Endothelial cell of umbilical vein (primary cell): ENCODE measurements around the gene POSTN. TPM values are rescaled to one million over a fixed set of nuclear protein-coding genes. Genes with fewer than 3 reads are reported as not detected.

Source experiments
- BruUV-seq: library from RNA; stranded (reverse); fragments of 400-500 nt; replicated peaks from 2 replicates; lab custom pipeline; 2021; lab: Mats Ljungman, UMichigan
- CTCF ChIA-PET: fragments of 300-600, 350-600 bp; sonication (Branson Sonifier 250); formaldehyde crosslinking; loops from one replicate; lab custom pipeline; 2021; ENCODE audit warnings: antibody characterized with exemption, inconsistent platforms; lab: Charles Lee
- POLR2A ChIA-PET: fragments of 300-600, 350-600 bp; sonication (Branson Sonifier 250); formaldehyde crosslinking; loops from one replicate; lab custom pipeline; 2021; ENCODE audit warnings: antibody characterized with exemption, inconsistent platforms; lab: Charles Lee
- DNase-seq: peaks from one replicate; pipeline ENCODE4 v3.0.0-alpha.2; 2011; ENCODE audit warnings: low read depth, low spot score
- FAIRE-seq: peaks from 2 replicates; lab custom pipeline; 2011; peaks lifted over from hg19 to GRCh38; lab: Jason Lieb, UNC
- H2AFZ ChIP-seq: 2 replicates; pipeline ENCODE4 v1.6.0; 2012; ENCODE audit warnings: low read depth, low read length, control low read depth, inconsistent platforms
- H3K27ac ChIP-seq: 2 replicates; pipeline ENCODE4 v1.5.1; 2011; ENCODE audit warnings: low read depth, mild to moderate bottlenecking, control low read depth, low read length, moderate library complexity; ENCODE audit not compliant: insufficient read depth
- H3K27me3 ChIP-seq, 2 experiments: 2 replicates each; pipeline versions ENCODE4 v1.6.0 to v1.6.1; 2011; ENCODE audit warnings: low read length in 2 of 2, mixed read lengths in 1 of 2; ENCODE audit not compliant: control insufficient read depth in 2 of 2, insufficient read depth in 2 of 2
- H3K36me3 ChIP-seq, 2 experiments: 2 replicates in 1 of 2; 3 replicates in 1 of 2; pipeline ENCODE4 v1.5.1; 2011; ENCODE audit warnings: low read length in 2 of 2, mild to moderate bottlenecking in 1 of 2, moderate library complexity in 1 of 2; ENCODE audit not compliant: control insufficient read depth in 2 of 2, insufficient read depth in 2 of 2; ENCODE audit errors: extremely low read depth in 1 of 2
- H3K4me1 ChIP-seq: 3 replicates; pipeline ENCODE4 v1.5.1; 2011; ENCODE audit warnings: mild to moderate bottlenecking, low read length; ENCODE audit not compliant: control insufficient read depth, insufficient read depth; ENCODE audit errors: extremely low read depth
- H3K4me2 ChIP-seq: 2 replicates; pipeline ENCODE4 v1.6.1; 2011; ENCODE audit warnings: low read length, control low read depth, mixed read lengths; ENCODE audit not compliant: insufficient read depth
- H3K4me3 ChIP-seq, 3 experiments: fragments of 200-600 bp in 1 of 3; sonication (generic), shearing (Covaris generic) in 1 of 3; replicated peaks in 1 of 3; 2 replicates each; pipeline ENCODE4 v1.5.1; 2011 to 2016; ENCODE audit warnings: control low read depth in 3 of 3, low read length in 3 of 3, mild to moderate bottlenecking in 2 of 3, inconsistent platforms in 1 of 3, low read depth in 1 of 3, moderate library complexity in 1 of 3; ENCODE audit not compliant: insufficient read depth in 1 of 3
- H3K79me2 ChIP-seq: 2 replicates; pipeline ENCODE4 v1.6.0; 2012; ENCODE audit warnings: low read length, inconsistent platforms; ENCODE audit not compliant: control insufficient read depth, insufficient read depth
- H3K9ac ChIP-seq: replicated peaks from 2 replicates; pipeline ENCODE3; 2011; ENCODE audit warnings: low read length, control low read depth; ENCODE audit not compliant: insufficient read depth; ENCODE audit errors: extremely low read depth
- H3K9me1 ChIP-seq: replicated peaks from 3 replicates; pipeline ENCODE4 v1.6.0; 2011; ENCODE audit warnings: mild to moderate bottlenecking, low read length; ENCODE audit not compliant: control insufficient read depth, insufficient read depth; ENCODE audit errors: extremely low read depth
- H3K9me3 ChIP-seq: replicated peaks from 2 replicates; pipeline ENCODE4 v1.5.1; 2012; ENCODE audit warnings: low read length, inconsistent platforms; ENCODE audit not compliant: control insufficient read depth, insufficient read depth
- H4K20me1 ChIP-seq: replicated peaks from 2 replicates; pipeline ENCODE3; 2011; ENCODE audit warnings: mild to moderate bottlenecking, low read length; ENCODE audit not compliant: control insufficient read depth, insufficient read depth; ENCODE audit errors: extremely low read depth
- EZH2 ChIP-seq: IDR thresholded peaks from 2 replicates; pipeline ENCODE4 v1.6.1; 2012; ENCODE audit warnings: borderline replicate concordance, low read depth, mild to moderate bottlenecking, moderate library complexity, low read length, inconsistent platforms; ENCODE audit not compliant: severe bottlenecking
- FOS ChIP-seq: IDR thresholded peaks from 2 replicates; pipeline ENCODE4 v1.6.1; 2011; ENCODE audit warnings: mild to moderate bottlenecking, low read length, moderate library complexity, borderline replicate concordance; ENCODE audit not compliant: insufficient read depth
- GATA2 ChIP-seq: IDR thresholded peaks from 2 replicates; pipeline ENCODE4 v1.7.0; 2011; ENCODE audit warnings: low read depth, mild to moderate bottlenecking, moderate library complexity, mixed read lengths, low read length; ENCODE audit not compliant: insufficient read length, insufficient read depth
- JUN ChIP-seq: IDR thresholded peaks from 2 replicates; pipeline ENCODE4 v1.6.1; 2011; ENCODE audit warnings: borderline replicate concordance, low read depth; ENCODE audit not compliant: insufficient read length, insufficient read depth
- MYC ChIP-seq: IDR thresholded peaks from one replicate; pipeline ENCODE4 v1.6.1; 2011; ENCODE audit warnings: mild to moderate bottlenecking, low read depth, low read length
- POLR2A ChIP-seq: IDR thresholded peaks from 2 replicates; pipeline ENCODE4 v1.6.1; 2012; ENCODE audit warnings: low read depth, mild to moderate bottlenecking, control low read depth, low read length
- POLR2AphosphoS5 ChIP-seq: IDR thresholded peaks from 2 replicates; pipeline ENCODE4 v1.6.1; 2012; ENCODE audit warnings: low read depth, mild to moderate bottlenecking, control low read depth, low read length, moderate library complexity; ENCODE audit not compliant: insufficient read depth
- dilution Hi-C: fragments of 300-500 bp; cut with MboI; formaldehyde crosslinking; loops from one replicate; pipeline ENCODE4 v1.15.0; 2019; ENCODE audit warnings: low sequenced_read_pairs; ENCODE audit not compliant: extremely low pct_ligation_motif_present
- intact Hi-C: fragments of 100-400 bp; cut with micrococcal nuclease; formaldehyde crosslinking; loops from one replicate; pipeline ENCODE4 v1.10.0; 2022
- polyA plus RNA-seq, 4 experiments: library from polyadenylated mRNA; depleted of rRNA in 3 of 4; stranded (reverse) in 3 of 4; unstranded in 1 of 4; fragments of >200 nt; gene quantifications; 2 replicates each; pipeline versions ENCODE4 v1.2.1 to v1.2.3, GENCODE V29; 2011 to 2012; ENCODE audit warnings: missing spikeins in 1 of 4
- total RNA-seq: library from RNA; stranded (reverse); gene quantifications from 2 replicates; pipeline ENCODE4 v1.2.3, GENCODE V29; 2021
- TF ChIP-seq, protein P1 (sequence below), 2 donors: IDR thresholded peaks; 1 replicate in 1 of 2; 2 replicates in 1 of 2; pipeline ENCODE4 v1.5.1; 2011; ENCODE audit warnings: low read length in 2 of 2, mild to moderate bottlenecking in 2 of 2, moderate library complexity in 2 of 2, control low read depth in 1 of 2, inconsistent platforms in 1 of 2, low read depth in 1 of 2; ENCODE audit not compliant: insufficient read depth in 1 of 2; ENCODE audit errors: extremely low read depth in 1 of 2
- TF ChIP-seq, protein P2 (sequence below): IDR thresholded peaks from 2 replicates; pipeline ENCODE4 v1.6.1; 2011; ENCODE audit not compliant: insufficient read depth, insufficient read length

Gene POSTN
- total and polyA plus RNA-seq, 2 donors (not counting 3 experiments of a cell fraction or from before 2014, with no cell fraction given): 0.29 to 0.41 TPM

DNA sequence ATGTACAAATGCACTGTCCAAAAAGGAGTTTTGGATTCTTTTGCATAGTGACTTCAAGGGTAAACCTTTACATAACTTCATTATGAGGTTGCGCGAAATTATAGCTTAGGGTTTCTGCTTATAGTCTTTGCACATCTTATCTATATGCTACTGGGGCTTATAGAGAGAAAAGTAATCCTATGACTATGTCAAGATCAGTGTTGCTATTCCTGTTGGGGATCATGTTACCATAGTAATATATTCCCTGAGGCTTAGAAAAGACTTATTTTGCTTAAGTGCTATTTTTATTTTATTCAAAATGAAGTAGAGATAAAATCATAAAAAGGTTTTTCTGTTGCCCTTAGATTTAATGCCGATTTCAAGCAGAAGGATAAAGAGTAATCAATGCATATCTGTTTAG lies 14.7 kb upstream of the POSTN start:
- Histone ChIP-seq H3K4me1 (peaks cover 8% of the 10 kb centered on the region), H3K9me3 (no peaks in the 10 kb centered on the region), H3K79me2 (no peaks in the 10 kb centered on the region), H3K27ac (no peak overlapping the region), H4K20me1 (no peaks in the 10 kb centered on the region), H3K9me1 (no peaks in the 10 kb centered on the region), H3K4me2 (no peak overlapping the region), H3K36me3 (no peaks in the 10 kb centered on the region), H3K4me3 (no peak overlapping the region), H3K27me3 (no peaks in the 10 kb centered on the region), H3K9ac (no peak overlapping the region), H2AFZ (no peak overlapping the region)
- POLR2A ChIA-PET: no interaction called here
- dilution Hi-C loops: no loop called here
- TF ChIP-seq POLR2AphosphoS5: no peak
- TF ChIP-seq MYC: no peak
- no peak for TF ChIP-seq GATA2
- no peak for TF ChIP-seq EZH2
- no peak for TF ChIP-seq JUN
- no peak for TF ChIP-seq FOS
- TF ChIP-seq, protein P1, sequence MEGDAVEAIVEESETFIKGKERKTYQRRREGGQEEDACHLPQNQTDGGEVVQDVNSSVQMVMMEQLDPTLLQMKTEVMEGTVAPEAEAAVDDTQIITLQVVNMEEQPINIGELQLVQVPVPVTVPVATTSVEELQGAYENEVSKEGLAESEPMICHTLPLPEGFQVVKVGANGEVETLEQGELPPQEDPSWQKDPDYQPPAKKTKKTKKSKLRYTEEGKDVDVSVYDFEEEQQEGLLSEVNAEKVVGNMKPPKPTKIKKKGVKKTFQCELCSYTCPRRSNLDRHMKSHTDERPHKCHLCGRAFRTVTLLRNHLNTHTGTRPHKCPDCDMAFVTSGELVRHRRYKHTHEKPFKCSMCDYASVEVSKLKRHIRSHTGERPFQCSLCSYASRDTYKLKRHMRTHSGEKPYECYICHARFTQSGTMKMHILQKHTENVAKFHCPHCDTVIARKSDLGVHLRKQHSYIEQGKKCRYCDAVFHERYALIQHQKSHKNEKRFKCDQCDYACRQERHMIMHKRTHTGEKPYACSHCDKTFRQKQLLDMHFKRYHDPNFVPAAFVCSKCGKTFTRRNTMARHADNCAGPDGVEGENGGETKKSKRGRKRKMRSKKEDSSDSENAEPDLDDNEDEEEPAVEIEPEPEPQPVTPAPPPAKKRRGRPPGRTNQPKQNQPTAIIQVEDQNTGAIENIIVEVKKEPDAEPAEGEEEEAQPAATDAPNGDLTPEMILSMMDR (IDR thresholded peaks at IDR 0.05; ENCODE audit: extremely low read depth in 1 of 2, insufficient read depth in 1 of 2, low read depth in 1 of 2, low read length in 2 of 2): no peak
- TF ChIP-seq, protein P2, sequence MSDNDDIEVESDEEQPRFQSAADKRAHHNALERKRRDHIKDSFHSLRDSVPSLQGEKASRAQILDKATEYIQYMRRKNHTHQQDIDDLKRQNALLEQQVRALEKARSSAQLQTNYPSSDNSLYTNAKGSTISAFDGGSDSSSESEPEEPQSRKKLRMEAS: no peak
- TF ChIP-seq POLR2A: no peak
- FAIRE-seq (no peak), DNase-seq (no peak)
- BruUV-seq: no TSS peak
- CTCF ChIA-PET: no interaction called here
- intact Hi-C loops: no loop called here
